Subcutaneous adipose tissue (tissue), 4 donors: ENCODE data around the gene NPEPL1. TPM values are rescaled to one million over a fixed set of nuclear protein-coding genes. Genes with fewer than 3 reads are reported as not detected.

Source experiments
- CTCF ChIP-seq: fragments of 450-650 bp; IDR thresholded peaks from one replicate; pipeline ENCODE4 v1.5.1; 2016; ENCODE audit warnings: low read depth, mild to moderate bottlenecking, control low read depth, antibody characterized with exemption, moderate library complexity
- total RNA-seq, 4 donors: library from RNA; depleted of rRNA; stranded (reverse); fragments of >200 nt; gene quantifications; one replicate each; pipeline ENCODE4 v1.1.0, GENCODE V29; 2016

The NPEPL1 gene
- total RNA-seq, 4 donors from 2014 or later: 20.7 to 53.3 (median 36.4) TPM

- no peak for TF ChIP-seq CTCF
Observed at GRCh38 chr20:58668901-58669286, 23.7 kb upstream of the NPEPL1 start.

GRCh38 chr20:58669287-58670006, 23.2 kb upstream of the NPEPL1 start:
- no peak for TF ChIP-seq CTCF

- no peak for TF ChIP-seq CTCF
Observed at GRCh38 chr20:58670102-58670501, 22.5 kb upstream of the NPEPL1 start.

GRCh38 chr20:58670659-58671058, 21.9 kb upstream of the NPEPL1 start:
- no peak for TF ChIP-seq CTCF

GRCh38 chr20:58673119-58673518, 19.5 kb upstream of the NPEPL1 start:
- TF ChIP-seq CTCF: no peak

- TF ChIP-seq CTCF: no peak
Observed at GRCh38 chr20:58675146-58675584, 17.4 kb upstream of the NPEPL1 start.

- TF ChIP-seq CTCF: no peak
Observed at GRCh38 chr20:58675641-58676040, 17.0 kb upstream of the NPEPL1 start.
